Esophagus muscularis mucosa (tissue), 4 donors: ENCODE results near the gene NOL7. TPM values are rescaled to one million over a fixed set of nuclear protein-coding genes. Genes with fewer than 3 reads are reported as not detected.

Experiments used
- DNase-seq: peaks from one replicate; pipeline ENCODE4 v3.0.0-alpha.2; 2017; ENCODE audit errors: extremely low spot score
- H3K27ac ChIP-seq, 4 donors: fragments of 200-600 bp; sonication (generic); replicated peaks in 1 of 4; 1 replicate in 3 of 4; 2 replicates in 1 of 4; pipeline ENCODE4 v1.5.1; 2016 to 2019; ENCODE audit warnings: mild to moderate bottlenecking in 1 of 4
- H3K27me3 ChIP-seq, 4 donors: fragments of 200-600 bp; sonication (generic); one replicate each; pipeline versions ENCODE4 v1.5.1 to v1.6.0; 2016 to 2019
- H3K36me3 ChIP-seq, 4 donors: fragments of 200-600 bp; sonication (generic); one replicate each; pipeline ENCODE4 v1.5.1; 2016 to 2019
- H3K4me1 ChIP-seq, 4 donors: fragments of 200-600 bp; sonication (generic); one replicate each; pipeline ENCODE4 v1.5.1; 2016 to 2019
- H3K4me3 ChIP-seq, 4 donors: fragments of 200-600 bp; sonication (generic); 1 replicate in 2 of 4; 2 replicates in 2 of 4; pipeline ENCODE4 v1.5.1; 2016 to 2019; ENCODE audit warnings: mild to moderate bottlenecking in 4 of 4, moderate library complexity in 1 of 4
- H3K9me3 ChIP-seq, 4 donors: fragments of 200-600 bp; sonication (generic); 1 replicate in 3 of 4; 2 replicates in 1 of 4; pipeline ENCODE4 v1.5.1; 2016 to 2019
- EP300 ChIP-seq: sonication (generic); formaldehyde crosslinking; IDR thresholded peaks from one replicate; pipeline ENCODE4 v1.6.1; 2017; ENCODE audit warnings: antibody characterized with exemption
- POLR2A ChIP-seq: fragments of 450-650 bp; IDR thresholded peaks from one replicate; pipeline ENCODE4 v1.6.1; 2017; ENCODE audit warnings: antibody characterized with exemption, moderate library complexity, mild to moderate bottlenecking, low read depth
- POLR2AphosphoS5 ChIP-seq, 2 donors: sonication (generic); formaldehyde crosslinking; IDR thresholded peaks; one replicate each; pipeline ENCODE4 v1.6.1; 2017; ENCODE audit warnings: antibody characterized with exemption in 2 of 2
- WGBS: methylation state at CpG from one replicate; pipeline ENCODE4 v1.1.5; 2018; 5-methylcytosine and 5-hydroxymethylcytosine counted together
- intact Hi-C: fragments of 100-400 bp; cut with DNase I; formaldehyde crosslinking; loops from one replicate; pipeline ENCODE4 v1.15.1; 2023
- total RNA-seq, 4 donors: library from RNA; depleted of rRNA; stranded (reverse); fragments of >200 nt; gene quantifications; one replicate each; pipeline versions ENCODE4 v1.1.0 to v1.2.1, GENCODE V29; 2016
- TF ChIP-seq, protein P1 (sequence below), 3 experiments: fragments of 200-600 bp in 2 of 3; fragments of 450-650 bp in 1 of 3; sonication (generic) in 2 of 3; IDR thresholded peaks; one replicate each; pipeline ENCODE4 v1.5.1; 2017 to 2019; ENCODE audit warnings: antibody characterized with exemption in 3 of 3, mild to moderate bottlenecking in 2 of 3, moderate library complexity in 1 of 3

Gene NOL7
- total RNA-seq, 4 donors from 2014 or later = 67.3 to 97.2 (median 74.8) TPM

DNA sequence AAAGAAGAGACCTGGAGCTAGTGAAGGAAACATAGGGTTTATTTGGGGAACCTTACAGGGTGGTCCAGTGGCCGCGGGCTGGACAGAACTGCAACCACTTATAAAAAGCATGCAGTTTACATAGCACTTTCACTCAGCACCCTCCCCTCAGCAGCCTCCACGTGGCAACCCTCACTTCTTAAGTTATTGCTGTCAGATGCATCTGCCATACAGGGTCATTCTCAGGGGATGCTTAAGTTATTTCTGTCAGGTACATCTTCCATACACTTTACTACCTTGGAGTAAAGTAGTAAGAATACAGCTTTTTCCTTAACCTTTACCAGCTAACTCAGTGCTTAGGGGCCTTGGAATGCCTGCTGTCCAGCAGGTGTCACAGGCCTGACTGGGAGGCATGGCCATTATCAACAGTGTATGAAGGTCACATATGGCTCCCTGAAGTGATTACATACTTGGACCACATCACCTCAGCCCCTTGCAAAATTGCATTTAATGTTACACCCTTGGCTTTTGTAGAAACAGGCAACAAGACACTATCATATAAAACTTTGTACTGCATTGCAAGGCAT lies 2.0 kb upstream of the NOL7 start:
- 78% methylated on average over 3 of the region's 3 CpGs for whole genome bisulfite sequencing
- Histone ChIP-seq H3K27me3 (no peaks in the 10 kb centered on the region), H3K4me3 (no peak overlapping the region), H3K27ac (no peak overlapping the region), H3K36me3 (peaks cover 8 to 24% (median 16%) of the 10 kb centered on the region in 4 donors), H3K4me1 (peaks cover 17 to 27% (median 25%) of the 10 kb centered on the region in 4 donors), H3K9me3 (no peaks in the 10 kb centered on the region)
- TF ChIP-seq POLR2A (no peak), EP300 (no peak), POLR2AphosphoS5 (IDR thresholded peaks at IDR 0.05) (no peak)
- TF ChIP-seq, protein P1, sequence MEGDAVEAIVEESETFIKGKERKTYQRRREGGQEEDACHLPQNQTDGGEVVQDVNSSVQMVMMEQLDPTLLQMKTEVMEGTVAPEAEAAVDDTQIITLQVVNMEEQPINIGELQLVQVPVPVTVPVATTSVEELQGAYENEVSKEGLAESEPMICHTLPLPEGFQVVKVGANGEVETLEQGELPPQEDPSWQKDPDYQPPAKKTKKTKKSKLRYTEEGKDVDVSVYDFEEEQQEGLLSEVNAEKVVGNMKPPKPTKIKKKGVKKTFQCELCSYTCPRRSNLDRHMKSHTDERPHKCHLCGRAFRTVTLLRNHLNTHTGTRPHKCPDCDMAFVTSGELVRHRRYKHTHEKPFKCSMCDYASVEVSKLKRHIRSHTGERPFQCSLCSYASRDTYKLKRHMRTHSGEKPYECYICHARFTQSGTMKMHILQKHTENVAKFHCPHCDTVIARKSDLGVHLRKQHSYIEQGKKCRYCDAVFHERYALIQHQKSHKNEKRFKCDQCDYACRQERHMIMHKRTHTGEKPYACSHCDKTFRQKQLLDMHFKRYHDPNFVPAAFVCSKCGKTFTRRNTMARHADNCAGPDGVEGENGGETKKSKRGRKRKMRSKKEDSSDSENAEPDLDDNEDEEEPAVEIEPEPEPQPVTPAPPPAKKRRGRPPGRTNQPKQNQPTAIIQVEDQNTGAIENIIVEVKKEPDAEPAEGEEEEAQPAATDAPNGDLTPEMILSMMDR (IDR thresholded peaks at IDR 0.05) = no peak
- intact Hi-C loops = loop anchor here (5.0 kb wide), 1 partner anchor 36 kb away; no protein-coding TSS in a partner anchor
- no peak for DNase-seq

DNA sequence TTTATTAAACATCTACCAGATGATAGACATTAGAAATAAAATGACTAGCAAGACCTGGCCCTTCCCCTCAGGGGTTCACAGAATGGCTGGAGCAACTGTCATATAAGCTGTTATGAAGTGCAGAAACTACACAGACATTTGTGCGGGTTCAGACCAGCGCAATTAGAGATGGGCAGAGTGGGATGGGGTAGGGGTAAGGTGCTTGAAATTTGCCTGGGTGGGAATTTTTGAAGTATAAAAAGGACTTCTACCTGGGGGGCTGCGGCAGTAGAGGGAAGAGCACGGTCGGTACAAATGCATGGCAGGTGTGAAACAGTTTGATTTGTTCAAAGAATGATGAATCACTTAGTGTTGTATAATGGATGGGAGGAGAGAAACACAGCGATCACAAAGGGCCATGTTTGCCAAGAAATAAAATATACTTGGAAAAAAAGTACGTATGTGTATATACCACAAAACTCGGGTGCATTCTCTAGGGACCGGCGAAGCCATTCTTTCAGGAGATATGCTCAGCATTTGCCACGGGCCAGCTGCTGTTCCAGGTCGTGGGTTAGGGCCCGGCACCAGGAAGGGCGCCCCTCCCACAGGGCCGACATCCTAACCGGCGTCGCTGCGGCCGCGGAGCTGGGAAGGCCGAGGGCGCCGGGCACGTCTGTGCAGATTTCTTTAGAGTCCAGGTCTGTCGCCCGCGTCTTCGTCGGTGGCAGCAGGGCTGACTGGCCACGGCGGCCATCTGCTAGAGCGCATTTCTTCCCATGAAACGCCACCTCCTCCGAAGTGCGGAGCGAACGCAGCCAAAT lies 809 bp upstream of the NOL7 start:
- Histone ChIP-seq H3K27me3 (no peaks in the 10 kb centered on the region), H3K9me3 (no peaks in the 10 kb centered on the region), H3K36me3 (peaks cover 18 to 35% (median 26%) of the 10 kb centered on the region in 4 donors), H3K27ac (peak overlapping the region; percentile 84 to 93 (median 90)), H3K4me3 (peak overlapping the region; percentile 73 to 94 (median 85)), H3K4me1 (peaks cover 17 to 27% (median 25%) of the 10 kb centered on the region in 4 donors)
- WGBS = 6% methylated on average over 31 of the region's 38 CpGs
- TF ChIP-seq EP300 (no peak), POLR2AphosphoS5 (IDR thresholded peaks at IDR 0.05) (no peak), POLR2A (no peak)
- TF ChIP-seq, protein P1 (IDR thresholded peaks at IDR 0.05) = no peak
- DNase-seq = no peak
- intact Hi-C loops = loop anchor here (2.0 to 5.0 kb wide), 2 partner anchors 37 to 96 kb away; partner anchors contain the start of gene RANBP9

DNA sequence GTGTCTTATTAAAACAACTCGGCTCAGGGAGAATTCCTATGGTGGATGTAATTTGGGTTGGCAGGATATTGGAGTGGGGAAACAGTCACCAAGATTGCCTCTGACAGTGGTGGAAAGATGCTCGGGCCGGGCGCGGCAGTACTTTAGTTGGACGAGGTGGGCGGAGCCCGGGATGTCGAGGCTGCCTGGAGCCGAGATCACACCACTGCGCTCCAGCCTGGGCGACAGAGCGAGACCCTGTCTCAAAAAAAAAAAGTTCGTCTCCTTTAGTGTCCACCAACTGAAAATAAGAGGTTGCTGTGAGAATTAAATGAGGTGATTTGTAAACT lies 621 bp downstream of the NOL7 start:
- H3K9me3 ChIP-seq = no peaks in the 10 kb centered on the region
- H3K4me1 ChIP-seq = peaks cover 17 to 27% (median 25%) of the 10 kb centered on the region in 4 donors
- no peak for DNase-seq
- peaks cover 28 to 45% (median 40%) of the 10 kb centered on the region in 4 donors for H3K36me3 ChIP-seq
- WGBS = 1% methylated on average over 14 of the region's 14 CpGs
- TF ChIP-seq, protein P1 (IDR thresholded peaks at IDR 0.05) = no peak
- no peak for TF ChIP-seq POLR2AphosphoS5 (IDR thresholded peaks at IDR 0.05)
- no peak for TF ChIP-seq POLR2A
- TF ChIP-seq EP300 = no peak
- H3K4me3 ChIP-seq = peak overlapping the region; percentile 73 to 94 (median 85)
- H3K27me3 ChIP-seq = no peaks in the 10 kb centered on the region
- intact Hi-C loops = loop anchor here (1.0 to 2.0 kb wide), 2 partner anchors 95 to 152 kb away; partner anchors contain the start of gene RANBP9
- peak overlapping the region; percentile 84 to 93 (median 90) for H3K27ac ChIP-seq

DNA sequence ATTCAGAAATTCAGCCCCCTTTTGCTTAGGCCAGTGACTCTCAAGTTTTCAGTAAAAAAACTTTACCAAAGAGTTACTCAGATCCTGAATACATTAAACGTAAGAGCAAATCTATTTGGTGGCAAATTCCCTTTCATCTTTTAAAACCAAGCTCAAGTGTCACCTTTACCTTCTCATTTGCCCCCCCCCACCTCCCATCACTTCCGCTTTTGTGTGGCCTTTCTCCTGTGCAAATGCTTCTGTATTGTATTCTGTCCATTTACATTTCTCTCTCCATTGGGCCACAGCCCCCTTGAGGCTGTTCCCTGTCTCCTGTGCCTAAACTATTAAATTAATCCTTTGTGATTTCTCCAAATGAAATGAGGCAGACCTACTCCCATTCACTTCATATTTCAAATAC lies 1.9 kb downstream of the NOL7 start:
- Histone ChIP-seq H3K36me3 (peaks cover 39 to 58% (median 51%) of the 10 kb centered on the region in 4 donors), H3K9me3 (no peaks in the 10 kb centered on the region), H3K27ac (no peak overlapping the region), H3K4me1 (peaks cover 17 to 27% (median 25%) of the 10 kb centered on the region in 4 donors), H3K27me3 (no peaks in the 10 kb centered on the region), H3K4me3 (no peak overlapping the region)
- intact Hi-C loops = no loop called here
- DNase-seq = no peak
- no peak for TF ChIP-seq EP300
- no peak for TF ChIP-seq POLR2AphosphoS5 (IDR thresholded peaks at IDR 0.05)
- no peak for TF ChIP-seq POLR2A
- TF ChIP-seq, protein P1 (IDR thresholded peaks at IDR 0.05) = no peak
- 81% methylated on average over 2 of the region's 2 CpGs for WGBS
